K562 (cell line): ENCODE data around the gene DCPS. TPM values are rescaled to one million over a fixed set of nuclear protein-coding genes. Genes with fewer than 3 reads are reported as not detected.

Experiments
- CBFB ChIP-seq: sonication (generic); formaldehyde crosslinking; IDR thresholded peaks from 2 replicates; pipeline ENCODE4 v1.4.0; 2020; ENCODE audit warnings: mild to moderate bottlenecking, missing genetic modification reagents
- CBX3 ChIP-seq, 2 experiments: IDR thresholded peaks; 1 replicate in 1 of 2; 2 replicates in 1 of 2; pipeline ENCODE4 v1.6.1; 2012; ENCODE audit warnings: inconsistent platforms in 2 of 2, low read length in 2 of 2, borderline replicate concordance in 1 of 2, control low read depth in 1 of 2
- CTBP1 ChIP-seq: fragments of 450-650 bp; IDR thresholded peaks from 2 replicates; pipeline ENCODE4 v1.6.1; 2016; ENCODE audit warnings: borderline replicate concordance
- FIP1L1 ChIP-seq: fragments of 200-400 bp; formaldehyde crosslinking; IDR thresholded peaks from 2 replicates; pipeline ENCODE4 v1.6.1; 2018; ENCODE audit warnings: mild to moderate bottlenecking, low read depth, low read length; ENCODE audit not compliant: poor library complexity, severe bottlenecking
- HNRNPL ChIP-seq: fragments of 200-400 bp; formaldehyde crosslinking; IDR thresholded peaks from 2 replicates; pipeline ENCODE4 v1.6.1; 2017; ENCODE audit warnings: low read depth, mild to moderate bottlenecking, low read length
- MAFG ChIP-seq: fragments of 450-650 bp; conservative IDR thresholded peaks from 2 replicates; pipeline ENCODE4 v1.6.1; 2016; ENCODE audit warnings: missing genetic modification characterization, missing compliant biosample characterization
- MYC ChIP-seq, 2 experiments: fragments of 250-450 bp in 1 of 2; sonication (Bioruptor Pico) in 1 of 2; IDR thresholded peaks; 2 replicates each; pipeline versions ENCODE4 v1.5.1 to v1.6.1; 2012 to 2021; ENCODE audit warnings: low read depth in 2 of 2, borderline replicate concordance in 1 of 2, improper control_type of control experiment in 1 of 2, low read length in 1 of 2, mild to moderate bottlenecking in 1 of 2, moderate library complexity in 1 of 2
- MYNN ChIP-seq, 2 experiments: sonication (generic); formaldehyde crosslinking in 1 of 2; IDR thresholded peaks; 2 replicates each; pipeline versions ENCODE4 v1.5.0 to v1.6.1; 2016 to 2020; ENCODE audit warnings: antibody characterized with exemption in 1 of 2, missing genetic modification reagents in 1 of 2
- NFIC ChIP-seq: fragments of 450-650 bp; IDR thresholded peaks from 2 replicates; pipeline ENCODE4 v1.6.1; 2017; ENCODE audit warnings: mild to moderate bottlenecking, inconsistent platforms
- ZNF347 ChIP-seq: fragments of 450-650 bp; formaldehyde crosslinking; IDR thresholded peaks from 2 replicates; pipeline ENCODE4 v1.4.0; 2020; ENCODE audit warnings: low read depth, mild to moderate bottlenecking, moderate library complexity
- polyA plus RNA-seq, 8 experiments: library from polyadenylated mRNA; depleted of rRNA in 4 of 8; stranded (reverse) in 5 of 8; unstranded in 3 of 8; fragments of >200 nt; fragmentation: Nextera tagmentation in 2 of 8; fragmentation: Illumina TruSeq in 1 of 8; extraction: Ambion mirVana in 2 of 8; extraction: Trizol in 1 of 8; gene quantifications; 2 replicates each; pipeline versions ENCODE4 v1.2.1 to v1.2.3, GENCODE V29; 2011 to 2014; ENCODE audit warnings: inconsistent platforms in 1 of 8, missing spikeins in 1 of 8
- total RNA-seq, 7 experiments: library from RNA; depleted of rRNA in 6 of 7; stranded (reverse); fragments of >200 nt in 6 of 7; fragmentation: Illumina TruSeq in 2 of 7; extraction: Trizol in 2 of 7; gene quantifications; 2 replicates each; pipeline versions ENCODE4 v1.2.1 to v1.2.3, GENCODE V29; 2011 to 2021; ENCODE audit warnings: low replicate concordance in 1 of 7
- TF ChIP-seq, protein P1 (sequence below), 2 experiments: fragments of 450-650 bp; IDR thresholded peaks; 2 replicates each; pipeline ENCODE4 v1.6.1; 2016; ENCODE audit warnings: mild to moderate bottlenecking in 2 of 2, borderline replicate concordance in 1 of 2, low read depth in 1 of 2, moderate library complexity in 1 of 2
- TF ChIP-seq, protein P2 (sequence below): fragments of 200-400 bp; formaldehyde crosslinking; IDR thresholded peaks from 2 replicates; pipeline ENCODE4 v1.6.1; 2017; ENCODE audit warnings: mild to moderate bottlenecking, low read depth, low read length, moderate library complexity
- TF ChIP-seq, protein P3 (sequence below): sonication (generic); formaldehyde crosslinking; IDR thresholded peaks from 2 replicates; pipeline ENCODE4 v1.8.1; 2023; ENCODE audit warnings: mild to moderate bottlenecking, missing genetic modification reagents

DCPS gene
- total and polyA plus RNA-seq, 9 of the 15 experiments (the other 6 are each of a cell fraction or from before 2014, with no cell fraction given), result 8.7 to 38.1 (median 17.9) TPM

DNA sequence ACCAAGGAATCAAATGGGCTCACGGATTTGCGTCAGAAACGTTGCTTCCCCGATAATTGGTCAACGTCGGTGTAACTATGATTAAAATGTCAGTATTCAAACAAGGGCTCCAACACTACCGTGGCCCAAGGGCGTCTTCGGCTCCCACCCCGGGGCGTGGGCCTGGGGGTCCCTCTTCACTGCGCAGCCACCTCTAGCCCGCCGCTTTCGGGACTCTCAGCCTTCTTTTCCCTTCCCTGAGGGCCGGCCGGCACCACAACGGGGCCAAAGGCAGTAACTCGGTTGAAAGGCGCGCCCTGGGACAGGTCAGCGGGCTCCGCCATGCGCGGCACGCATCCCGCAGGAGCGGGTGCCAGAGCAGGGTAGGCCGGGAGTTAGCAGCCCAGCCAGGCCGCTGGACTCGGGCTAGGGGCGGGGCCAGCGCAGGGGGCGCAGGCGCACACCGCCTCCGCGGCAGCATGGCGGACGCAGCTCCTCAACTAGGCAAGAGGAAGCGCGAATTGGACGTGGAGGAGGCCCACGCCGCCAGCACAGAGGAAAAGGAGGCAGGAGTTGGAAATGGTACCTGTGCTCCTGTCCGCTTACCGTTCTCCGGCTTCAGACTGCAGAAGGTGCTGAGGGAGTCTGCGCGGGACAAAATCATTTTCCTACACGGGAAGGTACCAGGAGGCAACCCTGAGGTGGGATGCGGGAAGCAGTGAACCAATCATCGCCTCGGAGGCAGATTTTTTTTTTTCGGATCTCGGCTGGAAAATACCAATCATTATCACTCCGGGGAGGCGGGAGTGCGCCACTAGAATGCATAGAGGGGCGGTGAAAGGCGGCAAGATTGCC lies at the start of gene DCPS (continued):
- TF ChIP-seq HNRNPL (0 out of 2 replicates have a peak, but pooled peaks have one; percentile 65), CBX3 (IDR thresholded peaks at IDR 0.05; ENCODE audit: borderline replicate concordance in 1 of 2, low read length in 2 of 2) (peak in 1 of 2 experiments; percentile 67; a peak in 1 of 3 replicates), ZNF347 (CRISPR knock-in tag) (no peak), CTBP1 (peak; percentile 87), MYNN (IDR thresholded peaks at IDR 0.05) (no peak), MYNN (CRISPR knock-in tag; IDR thresholded peaks at IDR 0.05) (no peak), CBFB (CRISPR knock-in tag) (peak; percentile 73; the same call in 1 of the 2 replicates), MYC (IDR thresholded peaks at IDR 0.05; ENCODE audit: low read depth, low read length) (peak; percentile 84), MYC (CRISPR knock-in tag; IDR thresholded peaks at IDR 0.05; ENCODE audit: borderline replicate concordance, low read depth) (no peak), FIP1L1 (peak; percentile 87), MAFG (tag) (no peak), NFIC (peak; percentile 76)
- TF ChIP-seq, protein P1, sequence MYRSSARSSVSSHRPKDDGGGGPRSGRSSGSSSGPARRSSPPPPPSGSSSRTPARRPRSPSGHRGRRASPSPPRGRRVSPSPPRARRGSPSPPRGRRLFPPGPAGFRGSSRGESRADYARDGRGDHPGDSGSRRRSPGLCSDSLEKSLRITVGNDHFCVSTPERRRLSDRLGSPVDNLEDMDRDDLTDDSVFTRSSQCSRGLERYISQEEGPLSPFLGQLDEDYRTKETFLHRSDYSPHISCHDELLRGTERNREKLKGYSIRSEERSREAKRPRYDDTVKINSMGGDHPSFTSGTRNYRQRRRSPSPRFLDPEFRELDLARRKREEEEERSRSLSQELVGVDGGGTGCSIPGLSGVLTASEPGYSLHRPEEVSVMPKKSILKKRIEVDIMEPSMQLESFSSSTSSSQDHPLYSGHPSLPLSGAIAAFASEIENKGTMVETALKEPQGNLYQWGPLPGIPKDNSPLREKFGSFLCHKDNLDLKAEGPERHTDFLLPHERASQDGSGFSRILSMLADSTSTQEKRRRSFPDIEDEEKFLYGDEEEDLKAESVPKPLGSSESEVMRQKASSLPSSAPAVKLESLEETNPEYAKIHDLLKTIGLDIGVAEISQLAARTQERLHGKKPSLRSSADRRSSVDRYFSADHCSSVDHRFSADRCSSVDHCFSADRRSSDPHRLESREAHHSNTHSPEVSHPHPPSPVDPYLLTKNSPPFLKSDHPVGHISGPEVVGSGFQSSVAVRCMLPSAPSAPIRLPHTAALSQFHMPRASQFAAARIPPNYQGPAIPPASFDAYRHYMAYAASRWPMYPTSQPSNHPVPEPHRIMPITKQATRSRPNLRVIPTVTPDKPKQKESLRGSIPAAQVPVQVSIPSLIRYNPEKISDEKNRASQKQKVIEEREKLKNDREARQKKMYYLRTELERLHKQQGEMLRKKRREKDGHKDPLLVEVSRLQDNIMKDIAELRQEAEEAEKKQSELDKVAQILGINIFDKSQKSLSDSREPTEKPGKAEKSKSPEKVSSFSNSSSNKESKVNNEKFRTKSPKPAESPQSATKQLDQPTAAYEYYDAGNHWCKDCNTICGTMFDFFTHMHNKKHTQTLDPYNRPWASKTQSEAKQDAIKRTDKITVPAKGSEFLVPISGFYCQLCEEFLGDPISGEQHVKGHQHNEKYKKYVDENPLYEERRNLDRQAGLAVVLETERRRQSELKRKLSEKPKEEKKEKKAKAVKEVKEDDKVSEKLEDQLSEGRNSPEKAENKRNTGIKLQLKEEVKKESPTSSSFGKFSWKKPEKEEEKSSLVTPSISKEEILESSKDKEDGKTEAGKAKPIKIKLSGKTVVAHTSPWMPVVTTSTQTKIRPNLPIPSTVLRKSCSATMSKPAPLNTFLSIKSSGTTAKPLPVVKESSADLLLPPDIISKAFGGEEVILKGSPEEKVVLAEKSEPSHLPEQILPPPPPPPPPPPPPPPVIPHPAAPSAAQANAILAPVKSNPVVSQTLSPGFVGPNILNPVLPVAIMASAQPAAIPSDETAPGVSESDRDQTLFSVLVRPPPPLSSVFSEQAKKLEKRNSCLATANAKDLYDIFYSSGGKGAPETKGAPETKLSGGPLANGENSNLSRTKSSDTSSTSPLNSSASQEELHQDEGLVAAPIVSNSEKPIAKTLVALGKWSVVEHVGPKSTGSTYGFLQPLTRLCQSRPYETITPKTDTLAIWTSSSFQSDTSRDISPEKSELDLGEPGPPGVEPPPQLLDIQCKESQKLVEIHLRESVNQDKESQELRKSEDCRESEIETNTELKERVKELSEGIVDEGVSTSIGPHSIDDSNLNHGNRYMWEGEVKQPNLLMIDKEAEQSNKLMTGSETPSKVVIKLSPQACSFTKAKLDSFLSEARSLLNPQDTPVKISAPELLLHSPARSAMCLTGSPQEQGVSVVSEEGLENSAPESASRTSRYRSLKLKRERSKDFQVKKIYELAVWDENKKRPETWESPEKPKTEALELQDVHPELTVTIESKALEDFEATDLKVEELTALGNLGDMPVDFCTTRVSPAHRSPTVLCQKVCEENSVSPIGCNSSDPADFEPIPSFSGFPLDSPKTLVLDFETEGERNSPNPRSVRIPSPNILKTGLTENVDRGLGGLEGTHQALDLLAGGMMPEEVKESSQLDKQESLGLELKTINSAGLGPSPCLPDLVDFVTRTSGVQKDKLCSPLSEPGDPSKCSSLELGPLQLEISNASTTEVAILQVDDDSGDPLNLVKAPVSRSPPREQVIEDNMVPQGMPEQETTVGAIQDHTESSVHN (IDR thresholded peaks at IDR 0.05; ENCODE audit: borderline replicate concordance in 1 of 2, low read depth in 1 of 2), result no peak
- TF ChIP-seq, protein P2, sequence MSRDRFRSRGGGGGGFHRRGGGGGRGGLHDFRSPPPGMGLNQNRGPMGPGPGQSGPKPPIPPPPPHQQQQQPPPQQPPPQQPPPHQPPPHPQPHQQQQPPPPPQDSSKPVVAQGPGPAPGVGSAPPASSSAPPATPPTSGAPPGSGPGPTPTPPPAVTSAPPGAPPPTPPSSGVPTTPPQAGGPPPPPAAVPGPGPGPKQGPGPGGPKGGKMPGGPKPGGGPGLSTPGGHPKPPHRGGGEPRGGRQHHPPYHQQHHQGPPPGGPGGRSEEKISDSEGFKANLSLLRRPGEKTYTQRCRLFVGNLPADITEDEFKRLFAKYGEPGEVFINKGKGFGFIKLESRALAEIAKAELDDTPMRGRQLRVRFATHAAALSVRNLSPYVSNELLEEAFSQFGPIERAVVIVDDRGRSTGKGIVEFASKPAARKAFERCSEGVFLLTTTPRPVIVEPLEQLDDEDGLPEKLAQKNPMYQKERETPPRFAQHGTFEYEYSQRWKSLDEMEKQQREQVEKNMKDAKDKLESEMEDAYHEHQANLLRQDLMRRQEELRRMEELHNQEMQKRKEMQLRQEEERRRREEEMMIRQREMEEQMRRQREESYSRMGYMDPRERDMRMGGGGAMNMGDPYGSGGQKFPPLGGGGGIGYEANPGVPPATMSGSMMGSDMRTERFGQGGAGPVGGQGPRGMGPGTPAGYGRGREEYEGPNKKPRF, result no peak
- TF ChIP-seq, protein P3, sequence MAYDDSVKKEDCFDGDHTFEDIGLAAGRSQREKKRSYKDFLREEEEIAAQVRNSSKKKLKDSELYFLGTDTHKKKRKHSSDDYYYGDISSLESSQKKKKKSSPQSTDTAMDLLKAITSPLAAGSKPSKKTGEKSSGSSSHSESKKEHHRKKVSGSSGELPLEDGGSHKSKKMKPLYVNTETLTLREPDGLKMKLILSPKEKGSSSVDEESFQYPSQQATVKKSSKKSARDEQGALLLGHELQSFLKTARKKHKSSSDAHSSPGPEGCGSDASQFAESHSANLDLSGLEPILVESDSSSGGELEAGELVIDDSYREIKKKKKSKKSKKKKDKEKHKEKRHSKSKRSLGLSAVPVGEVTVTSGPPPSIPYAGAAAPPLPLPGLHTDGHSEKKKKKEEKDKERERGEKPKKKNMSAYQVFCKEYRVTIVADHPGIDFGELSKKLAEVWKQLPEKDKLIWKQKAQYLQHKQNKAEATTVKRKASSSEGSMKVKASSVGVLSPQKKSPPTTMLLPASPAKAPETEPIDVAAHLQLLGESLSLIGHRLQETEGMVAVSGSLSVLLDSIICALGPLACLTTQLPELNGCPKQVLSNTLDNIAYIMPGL (CRISPR knock-in tag), result peak; percentile 65; the same call in 1 of the 2 replicates
